CD14-positive monocyte (primary cell): Measurements from ENCODE around the gene TCF4. TPM values are rescaled to one million over a fixed set of nuclear protein-coding genes. Genes with fewer than 3 reads are reported as not detected.
A peak's percentile ranks its signal among the peaks of the same experiment; 100 is the strongest.

Source experiments
- DNase-seq, 3 donors: peaks; one replicate each; pipeline ENCODE4 v3.0.0-alpha.2; 2011 to 2022
- H2AFZ ChIP-seq: 2 replicates; pipeline ENCODE4 v1.6.0; 2012; ENCODE audit warnings: mild to moderate bottlenecking, low read depth, low read length, inconsistent platforms; ENCODE audit not compliant: insufficient read depth, poor library complexity, severe bottlenecking
- H3K27ac ChIP-seq, 2 donors: 1 replicate in 1 of 2; 2 replicates in 1 of 2; pipeline ENCODE4 v1.5.1; 2012 to 2013; ENCODE audit warnings: low read length in 2 of 2, control low read depth in 1 of 2, inconsistent platforms in 1 of 2, low read depth in 1 of 2, mild to moderate bottlenecking in 1 of 2
- H3K27me3 ChIP-seq, 2 donors: one replicate each; pipeline versions ENCODE4 v1.6.0 to v1.6.1; 2011 to 2013; ENCODE audit warnings: low read length in 2 of 2; ENCODE audit not compliant: control insufficient read depth in 2 of 2, insufficient read depth in 2 of 2
- H3K36me3 ChIP-seq, 2 donors: replicated peaks in 1 of 2; 1 replicate in 1 of 2; 2 replicates in 1 of 2; pipeline versions ENCODE4 v1.5.1 to v1.6.1; 2012 to 2013; ENCODE audit warnings: low read length in 2 of 2, control low read depth in 1 of 2, inconsistent platforms in 1 of 2, mild to moderate bottlenecking in 1 of 2; ENCODE audit not compliant: insufficient read depth in 2 of 2, control insufficient read depth in 1 of 2
- H3K4me1 ChIP-seq, 2 donors: 1 replicate in 1 of 2; 2 replicates in 1 of 2; pipeline versions ENCODE4 v1.5.1 to v1.6.1; 2012 to 2013; ENCODE audit warnings: low read length in 2 of 2, control low read depth in 1 of 2, inconsistent platforms in 1 of 2, mild to moderate bottlenecking in 1 of 2, moderate library complexity in 1 of 2; ENCODE audit not compliant: insufficient read depth in 2 of 2, control insufficient read depth in 1 of 2
- H3K4me2 ChIP-seq: replicated peaks from 2 replicates; pipeline ENCODE3; 2012; ENCODE audit warnings: low read length, moderate library complexity, mild to moderate bottlenecking; ENCODE audit not compliant: poor library complexity, severe bottlenecking; ENCODE audit errors: extremely low read depth
- H3K4me3 ChIP-seq, 3 experiments: fragments of 200-600 bp in 1 of 3; sonication (generic) in 1 of 3; replicated peaks in 1 of 3; 1 replicate in 2 of 3; 2 replicates in 1 of 3; pipeline ENCODE4 v1.5.1; 2011 to 2013; ENCODE audit warnings: low read length in 3 of 3, mild to moderate bottlenecking in 3 of 3, control low read depth in 2 of 3, low read depth in 2 of 3, inconsistent platforms in 1 of 3, moderate library complexity in 1 of 3
- H3K79me2 ChIP-seq: 2 replicates; pipeline ENCODE4 v1.6.0; 2012; ENCODE audit warnings: mild to moderate bottlenecking, control low read depth, inconsistent platforms, low read length, moderate library complexity; ENCODE audit not compliant: insufficient read depth
- H3K9ac ChIP-seq: 2 replicates; pipeline ENCODE4 v1.6.0; 2017; ENCODE audit warnings: low read length, mild to moderate bottlenecking; ENCODE audit not compliant: insufficient read depth, poor library complexity, severe bottlenecking
- H3K9me3 ChIP-seq, 2 donors: replicated peaks in 1 of 2; 1 replicate in 1 of 2; 2 replicates in 1 of 2; pipeline versions ENCODE4 v1.5.1 to v1.6.1; 2012 to 2013; ENCODE audit warnings: low read length in 2 of 2, control low read depth in 1 of 2; ENCODE audit not compliant: control insufficient read depth in 1 of 2, insufficient read depth in 1 of 2
- H4K20me1 ChIP-seq: 2 replicates; pipeline ENCODE4 v1.6.0; 2012; ENCODE audit warnings: mild to moderate bottlenecking, low read length, control low read depth, moderate library complexity; ENCODE audit not compliant: insufficient read depth
- H3K27ac Mint-ChIP-seq, 7 donors: one replicate each; pipeline ENCODE4 v1.8.0; 2020; ENCODE audit warnings: mild to moderate bottlenecking in 7 of 7, mixed read lengths in 7 of 7, moderate library complexity in 6 of 7, inconsistent platforms in 2 of 7
- H3K27me3 Mint-ChIP-seq, 3 donors: one replicate each; pipeline ENCODE4 v1.8.0; 2021 to 2022; ENCODE audit warnings: low read depth in 3 of 3, mild to moderate bottlenecking in 3 of 3, mixed read lengths in 3 of 3, moderate library complexity in 3 of 3, inconsistent platforms in 1 of 3
- H3K36me3 Mint-ChIP-seq, 2 donors: one replicate each; pipeline ENCODE4 v1.8.0; 2020; ENCODE audit warnings: mixed read lengths in 2 of 2, inconsistent platforms in 1 of 2, mild to moderate bottlenecking in 1 of 2
- H3K4me1 Mint-ChIP-seq: one replicate; pipeline ENCODE4 v1.8.0; 2020; ENCODE audit warnings: mild to moderate bottlenecking, mixed read lengths
- H3K4me3 Mint-ChIP-seq, 2 donors: one replicate each; pipeline ENCODE4 v1.8.0; 2020; ENCODE audit warnings: mild to moderate bottlenecking in 2 of 2, mixed read lengths in 2 of 2, moderate library complexity in 1 of 2
- H3K9me3 Mint-ChIP-seq, 7 donors: one replicate each; pipeline ENCODE4 v1.8.0; 2020 to 2022; ENCODE audit warnings: mixed read lengths in 7 of 7, mild to moderate bottlenecking in 6 of 7, moderate library complexity in 6 of 7, inconsistent platforms in 2 of 7
- WGBS: methylation state at CpG from one replicate; pipeline ENCODE4 v1.1.5; 2013; ENCODE audit warnings: missing lambda C conversion rate; ENCODE audit not compliant: insufficient coverage; 5-methylcytosine and 5-hydroxymethylcytosine counted together
- intact Hi-C, 2 donors: fragments of 100-400 bp; cut with micrococcal nuclease; formaldehyde crosslinking; loops; one replicate each; pipeline versions ENCODE4 v1.15.0 to v1.15.1; 2023
- polyA plus RNA-seq, 3 donors: library from polyadenylated mRNA; depleted of rRNA in 1 of 3; unstranded in 2 of 3; stranded (reverse) in 1 of 3; fragments of 300-500 nt in 2 of 3; fragments of >200 nt in 1 of 3; fragmentation: Illumina TruSeq in 2 of 3; gene quantifications; 1 replicate in 2 of 3; 2 replicates in 1 of 3; pipeline ENCODE4 v1.2.3, GENCODE V29; 2012 to 2021
- TF ChIP-seq, protein P1 (sequence below): fragments of 200-600 bp; IDR thresholded peaks from one replicate; pipeline ENCODE4 v1.8.0; 2022; ENCODE audit warnings: antibody characterized with exemption, mild to moderate bottlenecking

Gene TCF4
- polyA plus RNA-seq, 3 donors, result 5.9 to 12.9 (median 10.7) TPM

GRCh38 chr18:55577812-55578539, 10.0 kb downstream of the TCF4 start:
- Histone ChIP-seq H3K4me2 (no peak overlapping the region), H3K27me3 (no peaks in the 10 kb centered on the region), H3K79me2 (no peaks in the 10 kb centered on the region), H3K27ac (no peak overlapping the region), H3K4me3 (no peak overlapping the region), H3K9me3 (no peaks in the 10 kb centered on the region), H3K36me3 (no peaks in the 10 kb centered on the region), H4K20me1 (no peaks in the 10 kb centered on the region), H2AFZ (no peak overlapping the region), H3K9ac (no peak overlapping the region), H3K4me1 (peaks cover 7 to 25% of the 10 kb centered on the region in 2 donors)
- peaks cover 28% of the 10 kb centered on the region for H3K4me1 Mint-ChIP-seq
- DNase-seq, result peak in 1 of 3 donors; percentile 11
- H3K9me3 Mint-ChIP-seq, result peaks cover 0 to 4% (median 0%) of the 10 kb centered on the region in 7 donors
- H3K4me3 Mint-ChIP-seq, result no peak overlapping the region
- H3K27ac Mint-ChIP-seq, result no peak overlapping the region
- WGBS, result no CpG with 5 or more reads among the region's 6 CpGs
- intact Hi-C loops, result no loop called here
- H3K27me3 Mint-ChIP-seq, result no peaks in the 10 kb centered on the region
- H3K36me3 Mint-ChIP-seq, result no peaks in the 10 kb centered on the region
- TF ChIP-seq, protein P1, sequence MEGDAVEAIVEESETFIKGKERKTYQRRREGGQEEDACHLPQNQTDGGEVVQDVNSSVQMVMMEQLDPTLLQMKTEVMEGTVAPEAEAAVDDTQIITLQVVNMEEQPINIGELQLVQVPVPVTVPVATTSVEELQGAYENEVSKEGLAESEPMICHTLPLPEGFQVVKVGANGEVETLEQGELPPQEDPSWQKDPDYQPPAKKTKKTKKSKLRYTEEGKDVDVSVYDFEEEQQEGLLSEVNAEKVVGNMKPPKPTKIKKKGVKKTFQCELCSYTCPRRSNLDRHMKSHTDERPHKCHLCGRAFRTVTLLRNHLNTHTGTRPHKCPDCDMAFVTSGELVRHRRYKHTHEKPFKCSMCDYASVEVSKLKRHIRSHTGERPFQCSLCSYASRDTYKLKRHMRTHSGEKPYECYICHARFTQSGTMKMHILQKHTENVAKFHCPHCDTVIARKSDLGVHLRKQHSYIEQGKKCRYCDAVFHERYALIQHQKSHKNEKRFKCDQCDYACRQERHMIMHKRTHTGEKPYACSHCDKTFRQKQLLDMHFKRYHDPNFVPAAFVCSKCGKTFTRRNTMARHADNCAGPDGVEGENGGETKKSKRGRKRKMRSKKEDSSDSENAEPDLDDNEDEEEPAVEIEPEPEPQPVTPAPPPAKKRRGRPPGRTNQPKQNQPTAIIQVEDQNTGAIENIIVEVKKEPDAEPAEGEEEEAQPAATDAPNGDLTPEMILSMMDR, result no peak

GRCh38 chr18:55576001-55576400, 12.0 kb downstream of the TCF4 start:
- Mint-ChIP-seq H3K27me3 (no peaks in the 10 kb centered on the region), H3K4me1 (peaks cover 28% of the 10 kb centered on the region), H3K36me3 (no peaks in the 10 kb centered on the region), H3K4me3 (peak overlapping the region; percentile 32 to 62), H3K9me3 (peaks cover 0 to 4% (median 0%) of the 10 kb centered on the region in 7 donors), H3K27ac (peak overlapping the region in 2 of 7 donors; percentile 5 to 69)
- intact Hi-C loops, result no loop called here
- TF ChIP-seq, protein P1, result no peak
- H3K9ac ChIP-seq, result no peak overlapping the region
- 100% methylated on average over 1 of the region's 3 CpGs for WGBS
- H2AFZ ChIP-seq, result peak overlapping the region; percentile 25
- no peaks in the 10 kb centered on the region for H3K9me3 ChIP-seq
- no peaks in the 10 kb centered on the region for H3K79me2 ChIP-seq
- peaks cover 7 to 25% of the 10 kb centered on the region in 2 donors for H3K4me1 ChIP-seq
- H4K20me1 ChIP-seq, result no peaks in the 10 kb centered on the region
- no peaks in the 10 kb centered on the region for H3K27me3 ChIP-seq
- peak overlapping the region in 1 of 2 donors; percentile 59 for H3K27ac ChIP-seq
- peak overlapping the region; percentile 57 for H3K4me2 ChIP-seq
- DNase-seq, result peak in 1 of 3 donors; percentile 30
- H3K4me3 ChIP-seq, result peak overlapping the region in 2 of 3 experiments; percentile 20 to 56
- no peaks in the 10 kb centered on the region for H3K36me3 ChIP-seq
